ELF-1 (cell line): ENCODE measurements around the gene MAP1B.

ENCODE experiments used
- DNase-seq: peaks from one replicate; pipeline ENCODE4 v3.0.0-alpha.2; 2016; ENCODE audit warnings: low read depth, low spot score

Gene MAP1B

DNA sequence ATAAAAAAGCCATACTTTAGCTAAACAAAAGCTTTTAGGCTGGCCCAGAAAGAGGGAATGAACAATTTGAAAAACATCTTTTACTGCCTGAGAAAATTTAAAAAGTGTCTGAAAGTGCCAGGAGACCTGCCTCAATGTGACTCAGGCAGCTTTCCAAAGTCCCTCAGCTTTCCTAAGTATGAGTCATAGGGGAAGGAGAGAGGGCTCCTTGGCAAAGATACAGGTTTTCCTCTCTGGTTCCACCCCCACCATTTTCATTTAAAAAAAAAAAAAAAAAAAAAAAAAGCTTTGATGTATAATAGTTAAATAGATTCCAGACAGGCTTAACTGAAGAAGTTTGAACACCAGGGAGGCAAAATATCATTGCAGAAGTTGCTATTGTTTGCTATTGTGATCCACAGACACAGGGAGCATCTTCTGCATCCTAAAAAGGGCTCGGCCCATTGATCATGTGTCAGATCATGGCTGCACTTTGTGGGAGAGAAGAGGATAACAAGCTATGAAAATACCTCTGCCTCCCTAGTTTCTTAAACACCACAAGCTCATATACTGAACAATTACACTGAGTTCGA is 141.2 kb downstream of the MAP1B start:
- DNase-seq: no peak

GRCh38 chr5:72251386-72251785 is 144.1 kb downstream of the MAP1B start:
- DNase-seq: no peak

DNA sequence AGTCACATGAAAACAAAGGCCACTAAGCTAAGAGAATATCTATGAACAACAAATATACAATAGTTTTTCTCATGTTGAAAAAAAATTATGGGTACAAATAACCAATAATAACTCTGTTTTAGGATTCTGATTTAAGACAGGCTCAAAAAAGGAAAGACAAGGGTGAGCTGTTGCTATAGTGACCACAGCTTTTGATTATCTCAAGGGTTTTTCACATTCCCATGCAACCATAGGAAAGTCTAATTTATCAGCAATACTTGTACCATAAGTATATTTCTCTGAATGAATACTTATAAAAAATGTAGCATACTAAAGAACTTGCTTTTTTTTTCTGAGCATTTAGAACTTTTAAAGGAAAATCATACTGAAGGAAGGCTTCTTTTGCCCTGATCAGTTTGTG is 144.7 kb downstream of the MAP1B start:
- no peak for DNase-seq

GRCh38 chr5:72252574-72253155 is 145.4 kb downstream of the MAP1B start:
- DNase-seq: no peak

GRCh38 chr5:72255237-72255636 is 148.0 kb downstream of the MAP1B start:
- no peak for DNase-seq

- DNase-seq: no peak
Measured at GRCh38 chr5:72255670-72256069, 148.4 kb downstream of the MAP1B start.

DNA sequence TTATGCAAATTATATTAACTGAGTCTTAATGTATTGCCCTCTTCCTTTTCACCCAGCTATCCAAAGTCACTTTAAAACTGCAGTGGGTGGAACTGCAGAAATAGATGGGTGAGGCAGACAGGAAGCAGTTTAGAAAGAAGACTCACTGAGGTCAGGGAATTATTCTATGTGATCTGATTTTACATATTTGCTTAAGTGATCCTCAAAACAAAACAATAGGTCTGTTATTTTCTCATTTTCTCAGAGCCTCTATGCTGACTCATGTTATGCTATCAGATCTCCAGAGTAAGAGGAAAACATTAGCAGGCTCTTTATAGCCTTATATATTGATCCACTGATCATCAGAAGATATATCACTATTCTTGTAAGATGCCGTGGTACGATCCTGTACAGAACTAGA is 149.3 kb downstream of the MAP1B start:
- no peak for DNase-seq
